NCI-H2227 (cell line): ENCODE results near the gene EEFSEC.
A peak's percentile ranks its signal among the peaks of the same experiment; 100 is the strongest.

Experiments
- DNase-seq: peaks from one replicate; lab custom pipeline; 2025; ENCODE audit not compliant: unreplicated experiment; lab: John Stamatoyannopoulos, UW

Gene EEFSEC

GRCh38 chr3:128435058-128435457, 281.8 kb downstream of the EEFSEC start:
- no peak for DNase-seq

- DNase-seq, result no peak
Observed at GRCh38 chr3:128435561-128435960, 282.3 kb downstream of the EEFSEC start.

GRCh38 chr3:128436214-128436613, 282.9 kb downstream of the EEFSEC start:
- no peak for DNase-seq

DNA sequence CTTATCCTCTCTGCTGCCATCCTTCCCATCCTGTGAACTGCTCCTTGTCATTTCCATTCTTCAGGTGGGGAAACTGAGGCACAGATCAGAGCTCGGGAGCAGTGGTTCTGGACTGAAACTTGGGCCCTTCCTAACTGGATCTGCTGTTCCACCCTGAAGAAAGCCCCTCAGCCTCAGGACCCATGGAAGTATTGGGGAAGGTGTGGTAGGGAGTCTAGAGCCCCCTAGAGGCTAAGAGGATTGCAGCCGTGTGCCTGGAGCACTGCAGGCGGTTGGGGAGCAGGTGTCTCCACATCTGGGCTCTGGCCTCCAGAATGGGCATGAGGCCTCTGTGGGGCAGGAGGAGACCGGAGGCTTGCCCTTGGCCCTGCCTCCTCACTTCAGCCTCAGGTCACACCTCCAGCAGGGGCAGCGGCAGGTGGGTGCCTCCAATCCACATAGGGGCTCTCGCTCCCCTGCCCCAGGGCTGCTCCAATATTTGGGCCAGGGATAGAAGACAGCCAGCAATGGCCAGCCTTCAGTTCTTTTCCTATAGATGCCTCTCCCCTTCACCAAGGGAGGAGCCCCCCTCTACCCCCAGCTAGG, 285.3 kb downstream of the EEFSEC start:
- DNase-seq, result no peak

GRCh38 chr3:128439226-128439625, 285.9 kb downstream of the EEFSEC start:
- DNase-seq, result no peak

GRCh38 chr3:128442070-128442469, 288.8 kb downstream of the EEFSEC start:
- no peak for DNase-seq

DNA sequence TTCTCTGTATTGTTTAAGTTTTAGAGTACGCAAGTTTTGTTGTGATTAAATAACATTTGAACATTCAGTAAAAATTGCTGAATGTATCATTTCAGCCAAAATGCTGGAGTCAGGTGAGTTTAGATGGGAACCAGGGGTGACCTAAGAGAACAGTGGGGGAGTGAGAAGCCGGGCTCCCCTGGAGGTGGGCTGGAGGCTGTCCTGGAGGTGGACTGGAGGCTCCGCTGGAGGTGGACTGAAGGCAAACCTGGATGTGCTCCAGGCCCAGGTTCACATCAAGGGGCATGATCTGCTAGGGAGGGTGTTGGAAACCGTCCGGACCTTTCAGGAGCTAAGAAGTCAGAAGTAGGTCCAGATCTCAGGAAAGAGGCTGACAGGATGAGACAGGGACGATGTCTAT, 289.7 kb downstream of the EEFSEC start:
- no peak for DNase-seq

- no peak for DNase-seq
Observed at GRCh38 chr3:128443771-128444170, 290.5 kb downstream of the EEFSEC start.

GRCh38 chr3:128445357-128445756, 292.1 kb downstream of the EEFSEC start:
- no peak for DNase-seq

GRCh38 chr3:128446821-128447220, 293.5 kb downstream of the EEFSEC start:
- no peak for DNase-seq

GRCh38 chr3:128447561-128448013, 294.3 kb downstream of the EEFSEC start:
- DNase-seq, result no peak

DNA sequence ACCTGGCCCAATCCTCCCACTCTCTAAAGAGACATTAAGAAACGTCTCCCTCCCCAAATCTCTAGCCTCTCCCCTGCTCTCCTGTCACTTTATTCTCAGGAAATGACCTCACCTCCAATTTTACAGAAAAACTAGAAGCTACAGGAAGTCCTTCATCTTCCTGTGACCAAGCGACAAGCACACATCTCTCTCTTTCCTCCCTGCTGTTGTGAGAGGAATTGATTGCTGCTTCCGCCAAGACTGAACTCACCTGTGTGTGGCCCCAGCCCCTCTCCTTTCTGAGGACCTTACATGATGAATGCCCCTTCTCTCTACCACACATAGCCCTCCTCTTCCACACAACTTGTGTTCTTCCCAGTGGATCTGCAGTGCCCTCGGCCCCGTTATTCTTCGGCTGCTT, 295.2 kb downstream of the EEFSEC start:
- no peak for DNase-seq

- no peak for DNase-seq
Observed at GRCh38 chr3:128449111-128449638, 295.9 kb downstream of the EEFSEC start.

GRCh38 chr3:128452120-128452519, 298.8 kb downstream of the EEFSEC start:
- no peak for DNase-seq

DNA sequence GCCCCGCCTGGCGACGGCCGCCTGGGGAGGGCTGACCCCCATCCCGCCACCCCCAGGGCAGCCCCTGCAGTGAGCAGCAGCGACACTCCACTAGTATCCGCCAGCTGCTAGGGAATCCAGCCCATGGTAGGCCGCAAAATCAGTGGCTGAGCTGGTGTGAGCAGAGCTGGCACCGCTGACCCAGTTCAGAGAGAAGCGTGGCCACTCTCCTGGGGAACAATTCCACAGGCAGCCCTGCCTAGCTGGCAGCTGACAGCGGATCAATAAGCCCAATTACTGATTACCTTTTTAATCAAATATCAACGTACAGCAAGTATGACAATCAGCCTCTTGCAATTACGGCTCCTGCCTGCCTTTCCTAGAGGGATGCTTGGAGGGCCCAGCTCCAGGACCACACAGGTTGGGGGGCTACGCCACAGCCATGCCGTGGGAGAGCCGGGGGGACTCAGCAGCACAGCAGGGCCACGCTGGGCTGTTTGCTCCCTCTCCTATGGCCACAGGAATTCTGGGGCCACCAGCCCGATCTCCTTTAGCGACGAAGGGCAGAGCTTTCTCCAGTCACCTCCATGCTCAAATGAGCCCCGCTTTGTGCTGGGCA, 299.5 kb downstream of the EEFSEC start:
- DNase-seq, result no peak

- DNase-seq, result no peak
Observed at GRCh38 chr3:128453501-128454309, 300.4 kb downstream of the EEFSEC start.

DNA sequence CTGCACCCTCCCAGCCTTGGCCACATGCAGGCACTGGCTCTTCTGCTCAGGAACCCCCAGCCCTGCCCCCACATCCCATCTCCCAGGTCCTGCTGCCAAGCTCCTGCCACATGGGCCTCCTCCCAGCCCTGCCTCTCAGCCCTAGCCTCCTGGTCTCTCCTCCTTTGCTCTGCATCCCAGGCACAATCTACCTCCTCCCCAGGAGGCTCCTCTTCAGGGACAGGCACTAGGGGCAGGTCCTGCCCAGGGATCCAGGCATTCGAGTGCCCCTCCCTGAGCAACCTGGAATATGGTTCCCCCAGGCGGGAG, 301.0 kb downstream of the EEFSEC start:
- DNase-seq, result no peak

DNA sequence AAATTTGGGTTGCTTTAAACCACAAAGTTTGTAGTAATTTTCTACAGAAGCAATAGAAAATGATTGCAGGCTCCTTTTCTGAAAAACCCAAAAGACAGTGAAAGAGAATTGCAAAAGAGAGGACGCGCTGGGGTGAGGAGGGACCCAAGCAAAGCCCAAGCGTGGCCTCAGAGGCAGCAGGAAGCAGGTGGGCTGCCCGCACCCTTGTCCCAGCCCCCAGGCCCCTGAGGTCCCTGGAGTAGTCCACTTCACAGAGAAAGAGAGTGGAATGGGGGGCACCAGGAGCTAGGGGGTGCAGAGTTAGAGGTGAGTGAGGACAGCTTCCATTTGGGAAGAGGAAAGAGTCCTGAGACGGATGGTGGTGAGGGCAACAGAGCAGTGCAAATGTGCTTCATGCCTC, 301.8 kb downstream of the EEFSEC start:
- DNase-seq, result no peak

DNA sequence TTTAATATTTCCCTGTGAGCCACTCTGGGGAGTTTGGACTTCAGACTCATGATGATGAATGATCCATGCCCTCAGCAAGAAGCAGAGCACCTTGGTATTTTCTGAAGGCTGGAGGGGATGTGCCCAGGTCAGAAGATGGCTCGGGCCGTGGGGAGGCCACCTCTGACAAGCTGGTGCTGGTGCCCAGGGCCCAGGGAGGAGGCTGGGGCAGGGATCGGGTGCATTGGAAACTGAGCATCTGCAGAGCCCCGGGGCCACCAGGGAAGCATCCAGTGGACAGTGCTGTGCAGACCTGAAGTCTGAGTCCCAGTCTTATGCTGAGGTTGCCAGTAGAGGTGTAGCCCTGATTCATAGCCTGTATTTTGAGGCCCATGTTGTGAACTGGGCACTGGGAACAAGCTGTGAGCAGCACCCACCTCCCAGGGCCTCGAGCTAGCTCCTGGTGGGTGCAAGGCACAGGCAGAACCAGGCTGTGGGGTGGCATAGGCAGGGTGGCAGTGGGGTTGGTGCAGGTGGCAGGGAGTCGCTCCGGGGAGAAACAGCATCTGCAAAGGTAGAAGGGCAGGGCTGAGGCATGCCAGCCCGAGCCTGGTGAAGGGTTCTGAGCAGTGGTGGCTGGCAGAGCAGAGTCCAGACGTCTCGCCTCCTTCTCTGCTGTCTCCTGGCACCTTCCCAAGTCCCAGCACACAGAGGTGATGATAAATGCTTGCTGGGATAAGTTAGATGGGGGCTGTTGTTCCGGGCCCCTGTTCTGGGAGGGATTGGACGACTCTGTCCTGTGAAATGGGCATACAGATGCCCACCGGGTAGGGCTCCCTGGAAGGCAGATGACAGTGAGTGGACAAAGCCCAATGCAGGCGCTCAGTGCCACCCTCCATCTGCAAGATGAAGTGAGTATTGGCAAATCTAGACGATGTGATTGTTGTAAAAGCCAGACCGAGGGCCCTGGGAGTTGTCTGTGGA, 302.8 kb downstream of the EEFSEC start:
- no peak for DNase-seq

DNA sequence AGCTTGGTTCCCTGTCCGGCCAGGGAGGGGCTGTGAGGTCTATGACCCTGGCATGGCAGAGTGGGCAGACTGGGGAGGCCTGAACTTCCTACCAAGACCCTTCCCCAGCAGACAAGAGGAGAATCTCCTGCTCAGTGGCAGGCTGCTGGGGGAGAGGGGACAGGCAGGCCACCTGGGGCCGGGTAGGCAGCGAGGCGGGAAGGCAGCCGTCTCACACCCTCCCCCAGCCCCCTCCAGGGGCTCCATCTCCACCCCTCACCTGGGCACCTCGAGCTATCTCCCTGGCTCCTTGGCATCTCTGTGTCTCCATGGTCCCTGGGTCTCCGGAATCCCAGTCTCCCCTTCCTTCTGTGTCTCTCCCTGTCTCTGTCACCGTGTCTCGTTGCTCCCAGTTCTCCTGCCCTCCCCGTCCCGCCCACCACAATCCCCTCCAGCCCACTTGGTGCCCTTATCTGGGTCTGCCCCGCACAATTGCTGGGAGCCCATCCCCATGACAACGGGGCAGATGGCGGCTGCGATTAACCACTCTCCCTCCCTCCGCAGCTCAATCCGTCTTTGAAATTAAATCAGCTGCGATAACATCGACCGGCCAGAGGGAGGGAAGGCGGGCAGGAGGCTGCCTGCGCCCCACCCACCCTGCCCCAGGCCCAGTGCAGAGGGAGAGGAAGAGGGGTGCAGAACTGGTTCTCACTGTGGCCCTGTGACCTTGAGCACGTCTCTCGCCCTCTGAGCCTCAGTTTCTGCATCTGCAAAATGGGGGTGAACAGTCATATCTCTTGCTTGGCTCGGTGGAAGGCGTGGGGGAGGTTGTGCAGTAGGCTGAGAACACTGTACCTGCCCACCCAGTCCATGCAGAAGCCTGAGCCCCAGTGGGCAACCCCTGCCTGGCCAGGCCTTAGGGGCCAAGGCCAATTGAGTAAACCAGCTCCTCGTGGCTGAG, 303.8 kb downstream of the EEFSEC start:
- peak; percentile 70 for DNase-seq
